K562 (cell line): ENCODE data around the gene GYPE. TPM values are rescaled to one million over a fixed set of nuclear protein-coding genes. Genes with fewer than 3 reads are reported as not detected.
"Not testable (repeated sequence)": the region's sequence is repeated elsewhere in the genome, so short reads cannot be mapped to it uniquely, and the experiment has no call there.

Experiments used
- ATAC-seq: fragments of 200-7000 bp; cut with Tn5 transposase; 3 replicates; pipeline ENCODE4 v1.9.1; 2020; ENCODE audit warnings: moderate library complexity
- BruUV-seq: library from RNA; stranded (reverse); fragments of 400-500 nt; replicated peaks from 2 replicates; lab custom pipeline; 2021; lab: Mats Ljungman, UMichigan
- CTCF ChIA-PET: fragments of 300-600 bp; formaldehyde crosslinking; extraction: SDS; loops from one replicate; lab custom pipeline; 2021; ENCODE audit warnings: low intra/inter-chr PET ratio; lab: Yijun Ruan, JAX
- POLR2A ChIA-PET: fragments of 300-600, 350-650 bp; sonication (Branson Sonifier 250); formaldehyde crosslinking; extraction: SDS; loops from one replicate; lab custom pipeline; 2021; ENCODE audit warnings: antibody characterized with exemption, inconsistent platforms; lab: Yijun Ruan, JAX
- DNase-seq, 4 experiments: peaks; one replicate each; pipeline versions ENCODE4 v3.0.0 to v3.0.0-alpha.2; 2011 to 2018; ENCODE audit warnings: low spot score in 3 of 4, mixed read lengths in 3 of 4; ENCODE audit errors: extremely low read depth in 1 of 4
- FAIRE-seq: peaks from 2 replicates; lab custom pipeline; 2011; peaks lifted over from hg19 to GRCh38; lab: Jason Lieb, UNC
- H2AFZ ChIP-seq: 2 replicates; pipeline ENCODE4 v1.6.0; 2011; ENCODE audit warnings: low read depth, low read length, control low read depth, inconsistent platforms
- H3K27ac ChIP-seq: fragments of 200-600 bp; 3 replicates; pipeline ENCODE4 v1.8.0; 2011; ENCODE audit warnings: low read depth, mild to moderate bottlenecking, control low read depth, inconsistent platforms, low read length, moderate library complexity, mixed read lengths; ENCODE audit errors: extremely low read depth
- H3K27me3 ChIP-seq, 2 experiments: fragments of 300-600 bp in 1 of 2; 2 replicates in 1 of 2; 3 replicates in 1 of 2; pipeline versions ENCODE4 v1.6.0 to v1.8.0; 2011; ENCODE audit warnings: inconsistent platforms in 2 of 2, low read length in 2 of 2, mild to moderate bottlenecking in 1 of 2, mixed read lengths in 1 of 2, moderate library complexity in 1 of 2; ENCODE audit not compliant: control insufficient read depth in 2 of 2, insufficient read depth in 2 of 2
- H3K36me3 ChIP-seq: fragments of 300-600 bp; 3 replicates; pipeline ENCODE4 v1.8.0; 2011; ENCODE audit warnings: mild to moderate bottlenecking, low read length, inconsistent platforms; ENCODE audit not compliant: control insufficient read depth, insufficient read depth
- H3K4me1 ChIP-seq, 2 experiments: fragments of 200-600 bp in 1 of 2; replicated peaks in 1 of 2; 2 replicates in 1 of 2; 3 replicates in 1 of 2; pipeline versions ENCODE4 v1.5.1 to v1.8.0; 2011; ENCODE audit warnings: inconsistent platforms in 2 of 2, low read length in 2 of 2, mild to moderate bottlenecking in 1 of 2, mixed read lengths in 1 of 2, moderate library complexity in 1 of 2; ENCODE audit not compliant: control insufficient read depth in 2 of 2, insufficient read depth in 2 of 2
- H3K4me2 ChIP-seq: 2 replicates; pipeline ENCODE4 v1.6.1; 2011; ENCODE audit warnings: low read length, control low read depth, inconsistent platforms, mixed read lengths; ENCODE audit not compliant: insufficient read depth
- H3K4me3 ChIP-seq: fragments of 200-600 bp; sonication (generic), shearing (Covaris generic); 2 replicates; pipeline ENCODE4 v1.5.1; 2016; ENCODE audit warnings: control low read depth, inconsistent platforms
- H3K79me2 ChIP-seq: fragments of 200-600 bp; 3 replicates; pipeline ENCODE4 v1.8.0; 2011; ENCODE audit warnings: low read length, inconsistent platforms; ENCODE audit not compliant: control insufficient read depth, insufficient read depth
- H3K9ac ChIP-seq, 2 experiments: 2 replicates each; pipeline versions ENCODE4 v1.6.0 to v1.6.1; 2011; ENCODE audit warnings: low read depth in 2 of 2, low read length in 2 of 2, control low read depth in 1 of 2, inconsistent platforms in 1 of 2, mild to moderate bottlenecking in 1 of 2, mixed read lengths in 1 of 2; ENCODE audit not compliant: insufficient read depth in 1 of 2
- H3K9me1 ChIP-seq: one replicate; pipeline ENCODE4 v1.6.0; 2011; ENCODE audit warnings: inconsistent platforms, mild to moderate bottlenecking, low read length, moderate library complexity; ENCODE audit not compliant: control insufficient read depth, insufficient read depth
- H3K9me3 ChIP-seq: replicated peaks from 2 replicates; pipeline ENCODE4 v1.5.1; 2011; ENCODE audit warnings: low read depth, low read length, inconsistent platforms; ENCODE audit not compliant: control insufficient read depth, insufficient read depth
- H4K20me1 ChIP-seq: replicated peaks from 2 replicates; pipeline ENCODE4 v1.6.1; 2011; ENCODE audit warnings: low read length, inconsistent platforms, mixed read lengths; ENCODE audit not compliant: control insufficient read depth, insufficient read depth
- MLLT1 ChIP-seq, 2 experiments: fragments of 450-650 bp; IDR thresholded peaks; 2 replicates each; pipeline ENCODE4 v1.6.1; 2016
- WGBS: fragments of 100-300 bp; shearing (Covaris generic); methylation state at CpG from one replicate; pipeline ENCODE4 v1.1.6; 2016; ENCODE audit warnings: low coverage, mixed read lengths; ENCODE audit not compliant: insufficient coverage; ENCODE audit errors: missing lambda C conversion rate; 5-methylcytosine and 5-hydroxymethylcytosine counted together
- in situ Hi-C: fragments of 300-500 bp; cut with MboI; formaldehyde crosslinking; loops from 4 replicates; pipeline ENCODE4 v1.15.0; 2018; ENCODE audit warnings: inconsistent platforms, mixed read lengths
- intact Hi-C: fragments of 100-400 bp; cut with micrococcal nuclease; formaldehyde crosslinking; loops from 2 replicates; pipeline ENCODE4 v1.14.2; 2022
- polyA plus RNA-seq, 8 experiments: library from polyadenylated mRNA; depleted of rRNA in 4 of 8; stranded (reverse) in 5 of 8; unstranded in 3 of 8; fragments of >200 nt; fragmentation: Nextera tagmentation in 2 of 8; fragmentation: Illumina TruSeq in 1 of 8; extraction: Ambion mirVana in 2 of 8; extraction: Trizol in 1 of 8; gene quantifications; 2 replicates each; pipeline versions ENCODE4 v1.2.1 to v1.2.3, GENCODE V29; 2011 to 2014; ENCODE audit warnings: inconsistent platforms in 1 of 8, missing spikeins in 1 of 8
- total RNA-seq, 7 experiments: library from RNA; depleted of rRNA in 6 of 7; stranded (reverse); fragments of >200 nt in 6 of 7; fragmentation: Illumina TruSeq in 2 of 7; extraction: Trizol in 2 of 7; gene quantifications; 2 replicates each; pipeline versions ENCODE4 v1.2.1 to v1.2.3, GENCODE V29; 2011 to 2021; ENCODE audit warnings: low replicate concordance in 1 of 7

GYPE gene
- total and polyA plus RNA-seq, 9 of the 15 experiments (the other 6 are each of a cell fraction or from before 2014, with no cell fraction given) = 16.8 to 108 (median 43.7) TPM

- intact Hi-C loops, POLR2A ChIA-PET, CTCF ChIA-PET: not testable (repeated sequence)
These were observed 5.5 kb upstream of the GYPE start for GRCh38 chr4:143910906-143911305.

More at GRCh38 chr4:143910906-143911305, 5.5 kb upstream of the GYPE start:
- WGBS = 25% methylated on average over 2 of the region's 2 CpGs
- not testable (repeated sequence) for H2AFZ ChIP-seq, H3K9me3 ChIP-seq, H3K4me1 ChIP-seq, H3K9me1 ChIP-seq, BruUV-seq, FAIRE-seq, H3K27me3 ChIP-seq, H3K36me3 ChIP-seq, H4K20me1 ChIP-seq
- 0 out of 4 replicates have a peak, but pooled peaks of 1 of the 2 experiments have one; percentile 14 for TF ChIP-seq MLLT1 (IDR thresholded peaks at IDR 0.05)
- Histone ChIP-seq H3K79me2 (peaks cover 20% of the 10 kb centered on the region), H3K27ac (peak overlapping the region; percentile 49; the same call in 2 of the 3 replicates), H3K9ac (peak overlapping the region in 1 of 2 experiments; percentile 46; a peak in 2 of 4 replicates), H3K4me2 (peak overlapping the region; percentile 25; the same call in 1 of the 2 replicates), H3K4me3 (peak overlapping the region; percentile 38)
- in situ Hi-C loops = loop anchor here (25.0 kb wide), 1 partner anchor 124 kb away; no protein-coding TSS in a partner anchor
- DNase-seq (peak in 1 of 4 experiments; percentile 26), ATAC-seq (peak; percentile 52)
